GM12864 (cell line): ENCODE data around the gene ITGA5.

Experiments
- DNase-seq: peaks from one replicate; pipeline ENCODE4 v3.0.0-alpha.2; 2011; ENCODE audit warnings: low read depth
- H3K4me3 ChIP-seq: 2 replicates; pipeline ENCODE4 v1.5.1; 2011; ENCODE audit warnings: mild to moderate bottlenecking, low read depth, low read length, control low read depth
- CTCF ChIP-seq: IDR thresholded peaks from 2 replicates; pipeline ENCODE4 v1.5.1; 2011; ENCODE audit warnings: low read depth, mild to moderate bottlenecking, moderate library complexity, low read length, control low read depth, inconsistent platforms; ENCODE audit errors: missing control alignments

The ITGA5 gene

GRCh38 chr12:54376596-54376995 is 42.5 kb downstream of the ITGA5 start:
- TF ChIP-seq CTCF = no peak
- no peak for DNase-seq
- no peak overlapping the region for H3K4me3 ChIP-seq

GRCh38 chr12:54375259-54375579 is 43.8 kb downstream of the ITGA5 start:
- no peak overlapping the region for H3K4me3 ChIP-seq
- no peak for DNase-seq
- TF ChIP-seq CTCF = no peak

- no peak for DNase-seq
- no peak overlapping the region for H3K4me3 ChIP-seq
- TF ChIP-seq CTCF = no peak
These were observed 44.4 kb downstream of the ITGA5 start for GRCh38 chr12:54374562-54375258.

- no peak for DNase-seq
- H3K4me3 ChIP-seq = no peak overlapping the region
- no peak for TF ChIP-seq CTCF
These were observed 45.2 kb downstream of the ITGA5 start for GRCh38 chr12:54373649-54374561.

- no peak for DNase-seq
- no peak overlapping the region for H3K4me3 ChIP-seq
These were observed 46.8 kb downstream of the ITGA5 start for GRCh38 chr12:54372113-54372806.

More at GRCh38 chr12:54372113-54372806, 46.8 kb downstream of the ITGA5 start:
- no peak for TF ChIP-seq CTCF
